Neuronal stem cell (in vitro differentiated cells): Measurements from ENCODE around the gene COL6A2.
A peak's percentile ranks its signal among the peaks of the same experiment; 100 is the strongest.
"Not testable (repeated sequence)": the region's sequence is repeated elsewhere in the genome, so short reads cannot be mapped to it uniquely, and the experiment has no call there.

Source experiments
- DNase-seq: peaks from one replicate; pipeline ENCODE4 v3.0.0-alpha.2; 2013; ENCODE audit warnings: low spot score
- H2AFZ ChIP-seq: one replicate; pipeline ENCODE4 v1.6.1; 2013; ENCODE audit warnings: mild to moderate bottlenecking, low read length, inconsistent platforms
- H2AK5ac ChIP-seq: 2 replicates; pipeline ENCODE4 v1.6.1; 2013; ENCODE audit warnings: low read depth, mild to moderate bottlenecking, inconsistent platforms, low read length, moderate library complexity, mixed read lengths
- H2BK120ac ChIP-seq: 2 replicates; pipeline ENCODE4 v1.6.1; 2013; ENCODE audit warnings: low read depth, mild to moderate bottlenecking, inconsistent platforms, low read length, moderate library complexity, mixed read lengths
- H2BK12ac ChIP-seq: one replicate; pipeline ENCODE4 v1.6.1; 2013; ENCODE audit warnings: low read length, inconsistent platforms
- H2BK15ac ChIP-seq: 2 replicates; pipeline ENCODE4 v1.6.1; 2013; ENCODE audit warnings: mild to moderate bottlenecking, low read length, inconsistent platforms, mixed read lengths
- H2BK5ac ChIP-seq: one replicate; pipeline ENCODE4 v1.6.1; 2013; ENCODE audit warnings: inconsistent platforms, mild to moderate bottlenecking, low read length, moderate library complexity
- H3K14ac ChIP-seq: one replicate; pipeline ENCODE4 v1.6.1; 2013; ENCODE audit warnings: low read length, inconsistent platforms
- H3K18ac ChIP-seq: 2 replicates; pipeline ENCODE4 v1.6.1; 2013; ENCODE audit warnings: low read length, inconsistent platforms
- H3K23ac ChIP-seq: 2 replicates; pipeline ENCODE4 v1.6.1; 2013; ENCODE audit warnings: low read depth, mild to moderate bottlenecking, mixed read lengths, low read length, inconsistent platforms; ENCODE audit not compliant: poor library complexity
- H3K27ac ChIP-seq: replicated peaks from 3 replicates; pipeline ENCODE4 v1.5.1; 2013; ENCODE audit warnings: low read length, inconsistent platforms
- H3K27me3 ChIP-seq, 3 experiments: 2 replicates each; pipeline ENCODE4 v1.6.1; 2013; ENCODE audit warnings: low read length in 3 of 3, mild to moderate bottlenecking in 2 of 3, inconsistent platforms in 1 of 3, low read depth in 1 of 3, mixed read lengths in 1 of 3, moderate library complexity in 1 of 3; ENCODE audit not compliant: control insufficient read depth in 3 of 3, insufficient read depth in 3 of 3
- H3K36me3 ChIP-seq, 2 donors: replicated peaks in 1 of 2; 2 replicates each; pipeline ENCODE4 v1.6.1; 2013; ENCODE audit warnings: low read length in 2 of 2; ENCODE audit not compliant: control insufficient read depth in 2 of 2, insufficient read depth in 2 of 2
- H3K4ac ChIP-seq: 2 replicates; pipeline ENCODE4 v1.6.1; 2013; ENCODE audit warnings: inconsistent platforms, mild to moderate bottlenecking, low read length, moderate library complexity
- H3K4me1 ChIP-seq, 2 donors: 1 replicate in 1 of 2; 2 replicates in 1 of 2; pipeline ENCODE4 v1.6.1; 2013; ENCODE audit warnings: low read length in 2 of 2, low read depth in 1 of 2; ENCODE audit not compliant: control insufficient read depth in 2 of 2, insufficient read depth in 1 of 2
- H3K4me2 ChIP-seq: one replicate; pipeline ENCODE4 v1.6.1; 2013; ENCODE audit warnings: mild to moderate bottlenecking, low read length, inconsistent platforms; ENCODE audit not compliant: insufficient read depth, poor library complexity, severe bottlenecking
- H3K4me3 ChIP-seq, 2 donors: 2 replicates each; pipeline ENCODE4 v1.5.1; 2013; ENCODE audit warnings: low read length in 2 of 2, mild to moderate bottlenecking in 2 of 2, inconsistent platforms in 1 of 2, moderate library complexity in 1 of 2
- H3K79me1 ChIP-seq: one replicate; pipeline ENCODE4 v1.6.1; 2013; ENCODE audit warnings: low read depth, mild to moderate bottlenecking, inconsistent platforms, low read length, moderate library complexity
- H3K9ac ChIP-seq: one replicate; pipeline ENCODE4 v1.6.1; 2013; ENCODE audit warnings: mild to moderate bottlenecking, low read depth, low read length, inconsistent platforms; ENCODE audit not compliant: poor library complexity
- H3K9me3 ChIP-seq, 2 donors: replicated peaks in 1 of 2; 2 replicates each; pipeline versions ENCODE3 to v1.6.1; 2013; ENCODE audit warnings: low read length in 2 of 2, mild to moderate bottlenecking in 2 of 2, inconsistent platforms in 1 of 2, low read depth in 1 of 2, mixed read lengths in 1 of 2, moderate library complexity in 1 of 2; ENCODE audit not compliant: control insufficient read depth in 2 of 2, insufficient read depth in 1 of 2
- H4K8ac ChIP-seq: one replicate; pipeline ENCODE4 v1.6.1; 2013; ENCODE audit warnings: low read depth, mild to moderate bottlenecking, inconsistent platforms, low read length, moderate library complexity
- H4K91ac ChIP-seq: one replicate; pipeline ENCODE4 v1.6.1; 2013; ENCODE audit warnings: low read length, low read depth, mild to moderate bottlenecking, inconsistent platforms; ENCODE audit not compliant: poor library complexity
- WGBS, 2 donors: extraction: QIAGEN DNeasy Blood & Tissue Kit; methylation state at CpG; one replicate each; pipeline ENCODE4 v1.1.7; 2013; ENCODE audit warnings: missing lambda C conversion rate in 2 of 2, mixed read lengths in 1 of 2; ENCODE audit not compliant: insufficient read length in 2 of 2, insufficient replicate concordance in 1 of 2; ENCODE audit errors: extremely low coverage in 2 of 2; 5-methylcytosine and 5-hydroxymethylcytosine counted together

Gene COL6A2

DNA sequence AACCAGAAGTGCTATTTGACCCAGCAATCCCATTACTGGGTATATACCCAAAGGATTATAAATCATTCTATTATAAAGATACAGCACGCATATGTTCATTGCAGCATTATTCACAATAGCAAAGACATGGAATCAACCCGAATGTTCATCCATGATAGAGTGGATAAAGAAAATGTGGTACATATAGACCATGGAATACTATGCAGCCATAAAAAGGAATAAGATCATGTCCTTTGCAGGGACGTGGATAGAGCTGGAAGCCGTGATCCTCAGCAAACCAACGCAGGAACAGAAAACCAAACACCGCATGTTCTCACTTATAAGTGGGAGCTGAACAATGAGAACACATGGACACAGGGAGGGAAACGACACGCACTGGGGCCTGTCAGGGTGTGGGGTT lies 21.2 kb upstream of the COL6A2 start:
- H3K36me3 ChIP-seq, H2AFZ ChIP-seq, H3K18ac ChIP-seq, H2BK15ac ChIP-seq, H2BK5ac ChIP-seq, H3K4me2 ChIP-seq, H2BK120ac ChIP-seq, H3K4me1 ChIP-seq, H4K91ac ChIP-seq, H4K8ac ChIP-seq, H3K9ac ChIP-seq, H3K9me3 ChIP-seq, DNase-seq, H3K4me3 ChIP-seq, H3K27me3 ChIP-seq, H3K4ac ChIP-seq, H3K27ac ChIP-seq, H2BK12ac ChIP-seq, H2AK5ac ChIP-seq, H3K79me1 ChIP-seq, H3K14ac ChIP-seq, H3K23ac ChIP-seq: not testable (repeated sequence)
- no CpG with 5 or more reads among the region's 8 CpGs for WGBS, 2 donors

DNA sequence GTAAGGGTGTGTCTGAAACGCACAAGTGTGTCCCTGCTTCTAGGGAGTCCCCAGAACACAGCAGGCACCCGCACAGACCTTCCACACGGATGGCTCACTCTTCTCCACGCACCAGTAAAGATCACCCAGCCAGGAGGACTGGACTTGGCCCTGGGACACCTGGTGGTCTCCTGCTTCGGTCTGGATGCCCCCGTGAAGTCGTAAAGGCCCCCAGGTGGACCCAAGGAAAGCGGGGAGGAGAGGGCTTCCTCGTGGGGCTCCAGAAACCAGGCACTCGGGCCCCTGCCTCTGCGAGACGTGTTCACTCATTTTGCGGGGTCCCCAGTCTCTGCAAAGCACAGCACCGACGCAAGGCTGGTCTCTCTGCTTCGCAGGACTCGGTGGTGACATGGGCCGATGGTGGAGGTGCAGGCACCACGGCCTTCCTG lies 20.2 kb upstream of the COL6A2 start:
- Histone ChIP-seq H3K4me1 (peaks cover 0 to 4% of the 10 kb centered on the region in 2 donors), H3K79me1 (no peaks in the 10 kb centered on the region), H3K9ac (no peak overlapping the region), H3K36me3 (peaks cover 0 to 2% of the 10 kb centered on the region in 2 donors), H2AK5ac (no peak overlapping the region), H4K8ac (peak overlapping the region; percentile 65), H3K9me3 (peaks cover 0 to 3% of the 10 kb centered on the region in 2 donors), H3K18ac (no peak overlapping the region), H4K91ac (no peak overlapping the region), H3K4ac (no peak overlapping the region), H3K27me3 (peaks cover 0 to 3% (median 0%) of the 10 kb centered on the region in 3 experiments), H2AFZ (no peak overlapping the region), H3K14ac (peak overlapping the region; percentile 31), H3K4me3 (no peak overlapping the region), H2BK15ac (no peak overlapping the region), H3K4me2 (no peak overlapping the region), H2BK120ac (no peak overlapping the region), H2BK5ac (no peak overlapping the region), H3K27ac (no peak overlapping the region), H3K23ac (no peak overlapping the region), H2BK12ac (no peak overlapping the region)
- no CpG with 5 or more reads among the region's 19 CpGs for WGBS, 2 donors
- DNase-seq = no peak

DNA sequence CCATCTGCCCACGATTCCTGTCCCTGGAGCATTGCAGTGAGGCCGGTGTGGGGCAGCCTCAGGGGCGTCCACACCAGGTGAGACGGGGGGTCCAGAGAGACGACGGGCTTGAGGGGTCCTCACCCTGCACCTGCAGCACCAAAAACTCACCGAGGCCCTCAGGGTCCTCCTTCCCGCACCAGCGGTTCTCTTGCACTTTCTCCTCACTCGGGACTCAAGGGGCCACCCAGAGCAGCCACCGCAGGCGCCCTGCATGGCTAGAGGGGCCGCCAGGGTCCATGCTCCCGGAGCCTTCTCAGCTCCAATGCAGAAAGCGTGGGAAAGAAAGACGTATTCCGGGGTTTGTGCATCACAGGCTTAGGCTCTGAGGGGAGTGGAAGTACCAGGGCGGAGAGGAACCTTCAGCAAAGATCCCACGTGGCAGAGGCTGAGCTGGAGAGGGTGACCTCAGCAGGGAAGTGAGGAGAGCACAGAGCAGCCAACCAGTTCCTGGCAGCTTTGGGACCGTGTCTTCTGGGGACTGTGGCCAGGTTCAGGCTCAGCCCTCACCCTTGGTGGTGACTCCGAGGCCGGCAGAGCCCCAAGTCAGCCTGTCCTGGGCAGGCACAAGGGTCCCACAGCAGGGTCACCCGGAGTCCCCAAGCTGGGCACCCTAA lies 19.5 kb upstream of the COL6A2 start:
- H3K9me3 ChIP-seq = peaks cover 0 to 3% of the 10 kb centered on the region in 2 donors
- H3K14ac ChIP-seq = no peak overlapping the region
- no peak overlapping the region for H3K4ac ChIP-seq
- H2BK120ac ChIP-seq = no peak overlapping the region
- H3K4me3 ChIP-seq = no peak overlapping the region
- no peak overlapping the region for H2BK5ac ChIP-seq
- H3K36me3 ChIP-seq = peaks cover 0 to 2% of the 10 kb centered on the region in 2 donors
- no peak overlapping the region for H2AFZ ChIP-seq
- H3K27me3 ChIP-seq = peaks cover 0 to 3% (median 0%) of the 10 kb centered on the region in 3 experiments
- H3K23ac ChIP-seq = no peak overlapping the region
- H3K79me1 ChIP-seq = no peaks in the 10 kb centered on the region
- WGBS, 2 donors = no CpG with 5 or more reads among the region's 23 CpGs
- H2BK12ac ChIP-seq = no peak overlapping the region
- no peak overlapping the region for H2BK15ac ChIP-seq
- no peak overlapping the region for H3K27ac ChIP-seq
- H2AK5ac ChIP-seq = no peak overlapping the region
- no peak overlapping the region for H3K9ac ChIP-seq
- H4K8ac ChIP-seq = no peak overlapping the region
- H4K91ac ChIP-seq = no peak overlapping the region
- peaks cover 0 to 4% of the 10 kb centered on the region in 2 donors for H3K4me1 ChIP-seq
- H3K18ac ChIP-seq = no peak overlapping the region
- H3K4me2 ChIP-seq = no peak overlapping the region
- no peak for DNase-seq

DNA sequence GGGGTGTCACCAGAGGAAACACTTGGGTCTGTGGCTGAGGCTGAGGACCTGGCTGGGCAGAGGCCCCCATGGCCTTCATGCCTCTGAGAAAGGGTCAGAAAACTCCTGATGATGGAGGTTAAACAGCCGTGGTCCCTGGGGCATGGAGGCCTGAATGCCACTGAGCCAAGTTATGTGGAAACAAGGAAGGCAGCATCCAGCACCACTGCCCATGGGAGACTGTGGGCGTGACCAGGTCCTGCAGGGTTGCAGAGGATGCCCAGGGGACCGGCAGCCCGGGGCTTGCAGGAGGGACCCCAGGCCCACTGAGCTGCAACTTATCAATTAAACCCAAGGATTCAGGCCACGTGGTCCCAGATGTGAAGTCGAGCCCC lies 18.9 kb upstream of the COL6A2 start:
- H3K23ac ChIP-seq = no peak overlapping the region
- H4K8ac ChIP-seq = no peak overlapping the region
- no peak overlapping the region for H3K4ac ChIP-seq
- H3K4me3 ChIP-seq = no peak overlapping the region
- no peak overlapping the region for H3K4me2 ChIP-seq
- no peak overlapping the region for H2BK5ac ChIP-seq
- no CpG with 5 or more reads among the region's 6 CpGs for WGBS, 2 donors
- no peak overlapping the region for H2AK5ac ChIP-seq
- peaks cover 0 to 2% of the 10 kb centered on the region in 2 donors for H3K36me3 ChIP-seq
- H3K9ac ChIP-seq = peak overlapping the region; percentile 44
- H2BK12ac ChIP-seq = no peak overlapping the region
- peak overlapping the region; percentile 98 for H4K91ac ChIP-seq
- H3K79me1 ChIP-seq = peaks cover under 1% of the 10 kb centered on the region
- H2AFZ ChIP-seq = no peak overlapping the region
- H2BK15ac ChIP-seq = no peak overlapping the region
- H3K4me1 ChIP-seq = peaks cover 0 to 6% of the 10 kb centered on the region in 2 donors
- peaks cover 0 to 3% (median 0%) of the 10 kb centered on the region in 3 experiments for H3K27me3 ChIP-seq
- no peak overlapping the region for H3K27ac ChIP-seq
- no peak overlapping the region for H3K14ac ChIP-seq
- DNase-seq = no peak
- no peak overlapping the region for H3K18ac ChIP-seq
- H3K9me3 ChIP-seq = peaks cover 0 to 3% of the 10 kb centered on the region in 2 donors
- no peak overlapping the region for H2BK120ac ChIP-seq
